COLO668 (cell line): ENCODE data around the gene DOCK2.
"Not testable (repeated sequence)": the region's sequence is repeated elsewhere in the genome, so short reads cannot be mapped to it uniquely, and the experiment has no call there.

Experiments used
- DNase-seq: peaks from one replicate; lab custom pipeline; 2025; ENCODE audit not compliant: unreplicated experiment; lab: John Stamatoyannopoulos, UW

DOCK2 gene

DNA sequence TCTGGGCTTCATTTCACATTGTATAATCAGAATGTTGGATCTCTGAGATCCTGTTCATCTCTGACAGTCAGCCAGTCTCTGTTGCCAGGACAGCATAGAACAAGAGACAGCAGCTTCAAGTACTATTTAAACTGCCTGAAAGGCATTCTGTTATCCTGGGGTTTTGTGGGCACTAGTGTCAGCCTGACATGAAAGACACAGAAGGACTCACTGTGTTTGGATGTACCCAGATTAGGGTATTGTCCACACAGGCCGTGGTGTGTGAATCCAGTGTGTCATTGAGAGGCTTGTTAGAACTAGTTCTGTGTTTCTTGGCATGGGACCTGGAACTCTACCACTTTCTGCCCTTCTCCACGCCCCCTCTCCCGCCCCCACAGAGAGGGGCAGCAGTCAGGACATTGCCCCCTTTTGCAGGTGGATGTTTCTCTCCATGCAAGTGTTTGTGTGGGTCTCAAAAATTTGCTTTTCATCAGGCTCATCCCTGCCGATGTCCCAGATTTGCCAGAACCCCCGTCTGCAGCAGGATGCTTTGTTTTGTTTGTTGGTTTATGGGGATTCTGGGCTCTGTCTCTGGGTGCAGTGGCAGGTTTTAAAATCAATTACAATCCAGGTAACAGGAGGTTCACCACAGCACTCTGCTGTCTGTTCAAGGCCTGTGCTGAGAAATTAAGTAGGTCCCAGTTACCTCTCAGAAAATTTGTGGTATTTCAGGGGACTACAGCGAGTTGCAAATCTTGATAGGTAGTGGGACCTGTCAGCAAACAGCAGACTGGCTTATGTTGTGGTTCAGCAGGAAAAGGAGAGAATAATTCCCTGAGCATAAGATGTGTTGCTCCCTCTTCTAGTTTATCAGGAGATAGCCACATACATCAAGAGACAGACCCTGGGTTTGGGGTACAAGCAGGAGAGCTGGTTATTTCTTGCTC lies 144.6 kb downstream of the DOCK2 start:
- no peak for DNase-seq

DNA sequence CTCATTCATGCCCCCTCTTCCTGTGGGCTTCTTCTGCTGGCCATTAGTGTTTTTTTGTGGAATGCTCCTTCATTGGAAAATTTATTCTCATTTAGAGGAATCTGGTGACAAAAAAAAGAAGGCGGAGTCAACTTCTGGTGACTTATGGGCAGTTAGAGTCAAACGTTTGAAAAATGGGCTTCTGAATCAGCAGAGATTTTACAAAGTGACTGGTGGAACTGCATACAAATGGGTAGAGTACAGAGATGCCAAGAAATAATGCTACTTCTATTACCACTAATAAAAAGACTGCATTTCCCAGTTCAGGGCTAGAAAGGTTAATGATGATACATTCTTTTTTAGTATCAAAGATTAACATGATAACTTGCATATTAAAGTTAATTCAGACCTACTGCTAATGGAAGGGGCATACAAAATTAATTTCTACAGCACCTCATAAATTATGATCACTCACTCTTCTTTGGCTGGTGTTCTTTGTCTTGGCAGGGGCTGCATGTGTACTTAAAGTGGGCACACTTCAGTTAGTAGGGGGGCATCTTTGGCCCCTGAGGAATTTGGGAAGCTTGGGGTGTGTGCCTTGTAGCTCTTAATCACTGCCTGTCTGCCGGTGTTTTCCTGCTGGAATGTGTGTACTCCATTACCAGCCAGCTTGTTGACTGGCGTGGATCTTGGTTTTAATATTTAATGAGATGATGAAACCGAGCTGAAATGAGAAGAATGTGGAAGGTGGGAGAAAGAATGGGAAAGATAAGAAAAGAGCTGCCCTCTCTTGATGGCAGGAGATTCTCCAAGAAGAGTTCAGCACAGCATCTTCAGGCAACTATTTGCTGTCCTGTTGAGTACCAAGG lies 148.9 kb downstream of the DOCK2 start:
- no peak for DNase-seq

DNA sequence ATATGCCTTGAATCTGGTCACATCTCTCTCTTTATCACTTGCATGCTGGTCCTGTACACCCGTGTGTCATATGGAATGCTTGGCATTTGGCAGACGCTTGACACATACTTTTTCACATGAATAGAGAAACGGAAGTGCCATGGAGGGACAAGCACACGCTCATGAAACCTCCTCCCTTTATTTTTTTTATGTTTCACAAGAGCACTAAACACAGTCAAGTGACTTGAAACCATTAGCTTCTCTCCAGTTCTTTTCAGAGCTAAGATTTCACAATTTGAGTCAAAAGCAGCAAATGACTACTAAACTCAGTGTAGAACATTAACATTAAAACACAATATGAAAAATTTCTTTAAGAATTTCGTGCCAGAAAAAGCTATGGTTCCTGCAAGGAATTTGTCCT lies 151.1 kb downstream of the DOCK2 start:
- no peak for DNase-seq

DNA sequence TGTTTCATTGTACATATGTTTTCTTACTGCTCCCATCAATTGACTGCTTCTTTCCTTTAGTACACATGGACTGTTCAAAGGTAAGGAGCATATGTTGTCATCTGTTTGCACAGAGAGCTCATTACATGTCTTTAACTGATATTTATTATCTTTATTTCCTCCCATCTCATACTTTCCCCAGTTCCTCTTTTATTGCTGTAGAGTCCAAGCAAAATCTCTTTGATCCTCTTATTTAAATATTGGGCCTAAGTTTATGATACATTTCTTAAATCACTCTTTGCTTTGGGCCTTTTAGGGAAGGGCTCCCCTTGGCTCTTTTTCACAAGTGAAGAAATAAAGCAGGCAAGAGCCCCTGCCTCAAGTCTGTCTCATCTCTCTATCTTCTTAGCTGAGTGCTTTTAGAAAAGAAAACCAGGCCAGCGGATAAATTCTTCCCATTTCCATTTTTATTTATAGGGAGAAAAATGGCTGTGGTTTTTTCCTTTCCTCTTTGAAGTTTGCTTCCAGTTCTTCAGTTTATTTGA lies 152.4 kb downstream of the DOCK2 start:
- no peak for DNase-seq

DNA sequence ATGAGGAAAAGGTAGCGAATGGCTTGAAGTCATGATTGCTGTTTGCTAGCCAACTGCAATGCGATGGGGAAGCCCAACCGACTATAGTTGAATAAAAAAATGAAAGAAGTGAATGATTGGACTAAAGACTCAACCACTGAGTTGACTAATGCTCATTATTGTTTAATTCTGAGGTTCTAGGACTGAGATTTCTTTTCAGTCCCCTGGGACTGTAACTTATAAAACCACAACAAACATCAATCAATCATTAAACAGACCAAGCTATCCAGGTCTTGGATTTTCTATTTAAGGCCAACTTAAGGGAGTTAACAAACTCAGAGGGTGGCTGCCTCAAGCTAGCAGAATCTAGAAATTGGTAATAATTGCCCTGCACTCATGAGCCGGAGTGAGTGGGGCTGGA lies 154.2 kb downstream of the DOCK2 start:
- no peak for DNase-seq

DNA sequence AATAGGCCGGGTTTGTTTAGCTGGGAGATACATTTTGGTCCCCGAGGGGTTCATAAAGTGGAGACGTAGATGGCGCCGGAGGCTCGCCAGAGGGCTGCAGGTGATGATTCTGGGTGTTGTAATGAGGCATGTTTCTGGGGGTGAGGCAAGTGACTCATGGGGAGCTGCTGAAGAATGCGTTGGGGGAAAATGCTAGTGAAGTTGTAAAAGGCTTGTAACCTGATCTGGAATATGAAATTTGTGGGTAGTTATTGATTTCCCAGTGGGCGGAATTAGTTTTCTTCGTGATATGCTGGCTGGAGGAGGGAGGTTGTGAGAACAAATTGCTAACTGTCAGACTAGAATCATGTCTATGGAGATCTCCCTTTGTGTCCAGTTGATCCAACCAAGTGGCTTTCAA lies 158.3 kb downstream of the DOCK2 start:
- no peak for DNase-seq

DNA sequence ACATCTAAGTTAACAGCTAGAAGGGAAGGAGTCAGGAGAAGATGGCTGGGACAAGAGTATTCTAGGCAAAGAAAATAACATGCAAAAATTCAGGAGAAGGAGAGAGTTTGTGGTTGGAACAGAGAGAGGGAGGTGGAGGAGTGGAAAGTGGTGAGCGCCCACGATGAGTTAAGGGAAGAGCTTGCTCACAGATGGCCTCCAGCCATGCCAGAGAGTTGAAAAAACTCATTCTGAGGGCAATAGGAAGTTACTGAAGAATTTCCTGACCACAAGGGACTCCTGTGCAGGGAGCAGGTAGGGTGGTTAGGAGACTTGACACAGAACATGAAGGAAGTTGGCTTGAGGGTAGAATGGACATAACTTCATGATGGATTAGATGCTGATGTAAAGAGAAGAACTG lies 159.7 kb downstream of the DOCK2 start:
- no peak for DNase-seq

DNA sequence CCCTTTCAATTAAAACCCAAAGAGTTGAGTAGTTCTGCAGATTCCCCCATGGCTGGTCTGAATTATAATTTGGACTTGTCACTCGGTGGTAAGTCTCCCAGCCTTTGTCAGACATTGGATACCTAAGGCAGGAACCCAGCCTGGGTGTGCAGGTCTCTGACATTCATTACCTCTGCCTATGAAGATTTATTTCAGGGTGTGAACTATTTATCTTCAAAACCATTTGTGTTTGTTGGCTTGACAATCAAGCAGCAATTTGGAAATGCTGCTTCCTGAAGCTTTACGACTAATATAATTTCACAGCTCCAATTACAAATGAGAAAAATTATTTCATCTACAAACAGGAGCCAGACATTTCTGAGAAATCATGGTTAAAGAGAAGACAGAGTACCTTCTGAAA lies 160.5 kb downstream of the DOCK2 start:
- DNase-seq = no peak

DNA sequence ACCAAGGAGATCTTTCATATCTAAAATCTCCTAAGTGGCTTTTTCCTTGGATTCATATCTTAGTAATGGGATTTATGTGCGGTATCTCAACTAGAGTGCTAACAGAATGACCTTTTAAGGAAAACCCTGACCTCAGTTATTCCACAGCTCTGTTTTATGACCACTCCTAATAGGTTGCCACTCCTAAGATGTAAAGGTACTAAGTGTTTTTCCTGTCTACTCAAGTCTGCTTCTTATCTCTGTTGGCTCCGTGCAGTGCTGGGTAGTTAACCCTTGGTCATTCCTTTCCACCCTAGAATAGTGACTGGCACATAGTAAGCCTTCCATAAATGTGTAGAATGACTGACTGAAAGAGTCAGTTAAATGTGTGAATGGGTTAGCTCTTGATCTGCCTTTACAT lies 161.4 kb downstream of the DOCK2 start:
- DNase-seq = no peak

DNA sequence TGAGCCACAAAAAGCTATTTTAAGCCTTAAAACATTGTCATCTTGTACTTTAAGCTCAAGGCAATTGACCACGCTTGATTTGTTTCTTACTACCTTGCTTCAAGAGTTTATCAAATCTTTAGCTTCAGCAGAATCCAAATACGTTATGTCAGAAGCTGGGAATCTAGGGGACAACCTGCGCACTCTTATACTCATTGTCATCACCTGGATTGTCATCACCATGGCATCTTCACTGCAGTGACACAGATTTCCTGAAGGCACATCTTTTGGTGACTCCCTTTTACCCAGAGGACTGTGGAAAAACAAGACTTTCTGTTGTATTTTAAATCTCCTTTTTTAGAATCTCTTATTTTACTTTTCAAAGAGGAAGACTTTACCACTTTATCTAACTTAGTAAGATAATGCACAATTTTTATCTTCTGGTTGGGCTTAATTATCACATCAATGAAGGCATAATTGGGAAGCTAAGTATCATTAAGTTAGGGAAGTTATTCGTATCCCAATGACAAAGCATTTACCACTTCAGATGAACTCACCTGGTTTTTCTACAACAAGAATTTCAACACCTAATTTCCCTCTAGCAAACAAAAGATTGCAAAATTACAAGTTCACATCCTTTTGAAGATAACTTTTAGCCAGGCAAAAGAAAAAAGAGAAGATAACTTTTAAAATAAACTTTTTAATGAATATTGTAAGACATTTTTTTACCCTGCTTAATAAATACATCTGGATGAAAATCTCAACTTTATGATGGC lies 162.0 kb downstream of the DOCK2 start:
- no peak for DNase-seq

DNA sequence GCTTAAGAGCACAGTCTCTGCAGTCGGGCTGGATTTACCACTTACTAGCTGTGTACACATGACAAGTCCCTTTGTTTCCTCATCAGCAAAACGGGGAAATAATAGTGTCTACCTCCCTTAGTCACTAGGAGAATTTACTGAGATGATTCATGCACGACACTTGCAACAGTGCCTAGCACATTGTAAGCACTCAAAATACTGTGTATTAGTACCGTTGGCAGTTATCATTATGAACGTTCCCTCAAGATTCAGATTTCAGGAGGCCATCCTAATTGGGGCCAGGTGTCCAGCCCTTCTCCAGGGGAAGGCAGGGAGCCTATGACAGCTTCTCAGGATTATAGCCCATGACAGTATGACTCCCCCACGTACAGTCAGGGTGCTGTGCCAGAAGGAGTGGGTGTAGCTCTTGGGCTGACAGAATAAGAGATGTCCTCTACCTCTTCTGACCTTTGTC lies 164.3 kb downstream of the DOCK2 start:
- DNase-seq = no peak

DNA sequence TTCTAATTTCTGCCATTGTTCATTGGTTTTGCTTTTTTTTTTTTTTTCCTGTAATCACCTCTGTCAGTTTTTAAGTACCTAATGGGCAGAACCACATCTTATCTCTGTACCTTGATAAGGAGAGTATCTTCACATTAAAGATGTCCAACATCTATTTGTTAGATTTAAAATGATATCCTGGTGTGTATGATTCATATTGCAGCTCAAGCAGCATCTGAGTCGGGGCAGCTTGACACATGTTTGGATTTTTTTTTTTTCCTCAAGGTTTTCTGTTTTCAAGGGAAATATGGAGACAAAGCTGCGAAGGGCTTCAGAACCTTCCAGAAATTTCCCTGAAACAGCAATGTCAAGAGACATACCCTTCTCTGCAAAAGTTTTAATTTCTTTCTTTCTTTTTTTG lies 164.7 kb downstream of the DOCK2 start:
- no peak for DNase-seq

DNA sequence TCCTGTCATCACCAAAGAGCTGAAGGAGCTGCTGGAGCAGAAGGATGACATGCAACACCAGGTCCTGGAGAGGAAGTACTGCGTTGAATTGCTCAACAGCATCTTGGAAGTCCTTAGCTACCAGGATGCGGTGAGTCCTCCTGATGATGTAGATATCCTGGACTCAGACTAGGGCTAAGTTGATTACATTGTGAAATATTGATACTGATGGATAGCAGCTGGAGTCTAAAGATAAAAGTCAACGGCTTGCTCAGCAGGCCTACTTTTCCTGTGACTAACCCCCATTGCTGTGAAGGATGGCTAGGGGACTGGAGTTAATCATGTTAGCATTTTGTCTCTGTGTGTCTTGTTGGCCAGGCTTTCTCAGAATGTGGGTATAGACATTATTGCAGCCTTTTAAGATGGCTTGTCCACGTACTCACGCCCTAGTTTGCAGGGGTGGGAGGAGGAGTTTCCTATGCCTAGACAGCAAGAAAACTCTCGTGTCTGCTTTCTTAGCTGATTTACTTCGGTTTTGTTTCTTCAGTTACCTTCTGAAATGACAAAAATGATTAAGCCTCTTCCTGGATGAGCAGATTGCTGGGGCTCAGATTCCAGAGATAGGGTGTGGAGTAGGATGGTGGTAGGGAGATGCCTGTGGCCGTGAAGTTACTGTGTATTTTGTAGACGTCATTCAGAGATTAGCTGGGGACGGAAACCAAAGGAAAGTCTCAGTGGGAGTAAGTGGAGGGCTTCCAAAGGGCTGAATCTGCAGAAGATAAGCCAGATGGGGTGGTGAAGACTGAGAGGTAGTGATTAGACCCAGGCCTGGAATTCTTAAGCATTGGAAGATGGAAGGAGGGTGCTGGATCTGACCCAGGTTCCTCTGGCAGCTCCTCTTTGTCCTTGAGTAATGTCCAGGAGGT lies 166.3 kb downstream of the DOCK2 start:
- DNase-seq = no peak

DNA sequence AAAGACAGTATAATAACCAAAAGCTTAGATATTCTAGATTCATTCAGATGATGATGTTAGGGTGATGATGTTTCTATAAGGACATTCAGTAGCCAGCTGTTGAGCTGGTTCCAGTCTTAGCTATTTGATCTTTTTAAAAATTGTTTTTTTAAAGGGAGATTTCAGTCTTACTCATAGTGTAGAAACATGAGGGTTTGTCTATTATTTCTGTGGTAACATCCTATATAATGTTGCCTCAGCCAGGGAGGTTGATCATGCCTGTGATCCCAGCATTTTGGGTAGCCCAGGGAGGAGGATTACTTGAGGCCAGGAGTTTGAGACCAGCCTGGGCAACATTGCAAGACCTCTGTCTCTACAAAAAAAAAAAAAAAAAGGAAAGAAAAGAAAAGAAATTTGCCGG lies 167.8 kb downstream of the DOCK2 start:
- no peak for DNase-seq

DNA sequence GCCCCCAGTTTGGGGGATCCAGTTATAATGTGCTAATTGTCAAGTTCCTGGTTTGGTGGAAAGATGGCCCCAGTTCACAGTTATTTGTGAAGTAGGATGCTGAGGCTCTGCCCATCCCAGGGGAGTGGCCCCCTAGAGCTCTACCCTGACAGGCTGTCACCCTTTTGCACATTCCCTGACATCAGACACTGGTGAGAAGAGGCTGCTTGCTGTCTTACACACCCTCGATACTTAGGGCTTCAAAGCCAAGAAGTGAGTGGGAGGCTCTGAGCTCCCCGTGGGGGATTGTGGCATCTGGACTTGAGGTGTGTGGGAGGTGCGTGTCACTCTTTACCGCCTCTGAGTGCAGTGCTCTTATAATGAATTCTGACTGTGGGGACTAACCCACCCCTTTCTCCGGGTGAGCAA lies 168.5 kb downstream of the DOCK2 start:
- no peak for DNase-seq

DNA sequence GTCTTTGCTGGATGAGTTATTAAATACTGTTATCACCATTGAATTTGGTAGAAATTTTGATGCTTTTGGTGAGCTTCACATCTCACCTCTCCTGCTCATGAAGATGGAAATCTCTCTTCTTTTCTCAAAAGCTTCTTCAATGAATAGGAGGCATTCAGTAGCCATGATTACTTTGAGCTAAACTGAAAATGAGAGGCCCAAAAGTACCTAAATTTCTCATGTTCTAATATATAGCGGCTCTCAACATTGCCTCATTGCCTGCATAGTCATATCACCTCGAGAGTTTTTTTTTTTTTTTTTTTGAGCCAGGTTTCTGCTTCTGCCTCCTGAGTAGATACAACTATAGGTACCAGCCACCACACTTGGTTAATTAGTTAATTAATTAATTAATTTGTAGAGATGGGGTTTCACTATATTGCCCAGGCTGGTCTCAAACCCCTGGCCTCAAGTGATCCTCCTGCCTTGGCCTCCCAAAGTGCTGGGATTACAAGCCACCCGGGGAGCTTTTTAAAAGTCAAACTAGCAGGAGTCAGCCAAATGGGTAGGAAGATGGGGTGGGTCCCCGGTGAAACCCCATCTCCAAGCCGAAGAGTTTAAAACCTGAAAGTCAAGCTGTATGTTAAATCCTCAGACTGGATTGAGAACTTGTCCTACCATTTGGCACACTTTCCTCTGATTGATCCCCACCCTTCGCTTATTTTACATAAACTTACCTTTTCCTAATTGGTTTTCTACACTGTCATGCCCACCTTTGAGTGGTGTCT lies 169.0 kb downstream of the DOCK2 start:
- DNase-seq = no peak

DNA sequence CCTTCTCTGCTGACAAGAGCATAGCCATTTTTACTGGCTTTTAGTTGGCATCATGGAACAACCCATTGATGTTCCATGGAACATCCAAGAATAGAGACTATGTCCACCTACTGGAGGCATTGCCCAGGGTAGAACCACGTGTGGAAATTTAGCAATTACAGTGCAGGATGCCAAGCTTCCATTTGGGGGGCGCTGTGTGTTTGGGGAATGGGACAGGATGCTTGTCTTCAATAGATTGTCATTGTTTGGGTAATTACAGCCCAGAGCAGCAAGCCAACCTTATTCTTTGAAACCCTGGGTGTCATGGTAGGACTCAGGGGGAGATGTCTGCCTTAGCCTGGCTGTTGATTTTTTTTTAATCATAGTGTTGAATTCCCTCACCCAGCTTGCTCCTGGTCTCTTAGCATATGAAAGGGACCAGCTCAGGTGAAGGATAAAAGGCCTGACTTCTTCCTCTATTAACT lies 171.1 kb downstream of the DOCK2 start:
- DNase-seq = no peak

DNA sequence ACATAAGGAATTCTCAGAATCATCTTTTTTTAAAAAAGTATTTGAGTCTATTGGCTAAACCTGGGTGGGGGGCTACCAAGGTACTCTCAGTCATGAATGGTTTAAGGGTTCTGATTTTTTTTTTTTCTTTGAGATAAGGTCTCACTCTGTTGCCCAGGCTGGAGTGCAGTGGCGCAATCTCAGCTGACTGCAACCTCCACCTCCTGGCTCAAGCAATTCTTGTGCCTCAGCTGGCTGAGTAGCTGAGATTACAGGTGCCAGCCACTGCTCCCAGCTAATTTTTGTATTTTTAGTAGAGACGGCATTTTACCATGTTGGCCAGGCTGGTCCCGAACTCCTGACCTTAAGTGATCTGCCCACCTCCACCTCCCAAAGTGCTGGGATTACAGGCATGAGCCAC lies 171.8 kb downstream of the DOCK2 start:
- not testable (repeated sequence) for DNase-seq

DNA sequence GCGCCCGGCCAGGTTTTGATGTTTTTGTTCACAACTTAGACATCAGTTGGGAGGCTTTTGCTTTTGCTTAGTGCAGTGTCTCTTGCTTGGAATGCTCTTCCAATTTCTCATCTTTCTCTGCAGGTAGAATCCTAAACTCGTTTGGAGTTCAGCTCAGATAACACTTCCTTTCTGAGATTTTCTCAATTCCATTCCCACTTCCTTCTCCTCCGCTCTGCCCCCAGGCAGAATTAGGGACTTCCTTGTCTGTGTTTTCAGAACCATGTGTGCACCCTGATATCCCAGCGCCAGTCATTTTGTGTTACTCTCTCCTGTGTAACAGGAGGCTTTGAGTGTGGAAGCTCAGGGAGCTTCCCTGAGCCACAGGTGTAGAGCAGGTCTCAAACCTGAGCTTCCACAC lies 172.2 kb downstream of the DOCK2 start:
- DNase-seq = no peak
